ENCODE data around the gene PKMYT1. TPM values are rescaled to one million over a fixed set of nuclear protein-coding genes. Genes with fewer than 3 reads are reported as not detected.
"Not testable (repeated sequence)": the region's sequence is repeated elsewhere in the genome, so short reads cannot be mapped to it uniquely, and the experiment has no call there.

The PKMYT1 gene
- total and polyA plus RNA-seq, 5 donors from 2014 or later, result 1.5 to 7.2 (median 3.1) TPM

GRCh38 chr16:2938206-2938605 is 42.0 kb downstream of the PKMYT1 start:
- Histone ChIP-seq H3K4me3 (ENCODE audit: low read depth, low read length) (no peak overlapping the region), H3K27me3 (ENCODE audit: control insufficient read depth, insufficient read depth, low read length) (no peaks in the 10 kb centered on the region), H3K36me3 (ENCODE audit: control insufficient read depth, insufficient read depth, low read length) (peaks cover 53% of the 10 kb centered on the region), H3K27ac (ENCODE audit: insufficient read depth, low read length, poor library complexity, severe bottlenecking) (no peak overlapping the region), H3K9me3 (ENCODE audit: control insufficient read depth in 2 of 2, low read length in 2 of 2) (no peaks in the 10 kb centered on the region), H3K4me1 (ENCODE audit: control insufficient read depth, insufficient read depth, low read length, poor library complexity, severe bottlenecking) (no peaks in the 10 kb centered on the region)
- Mint-ChIP-seq H3K27ac (no peak overlapping the region), H3K4me3 (no peak overlapping the region), H3K27me3 (no peaks in the 10 kb centered on the region), H3K9me3 (no peaks in the 10 kb centered on the region), H3K4me1 (no peaks in the 10 kb centered on the region), H3K36me3 (peaks cover 26% of the 10 kb centered on the region)
- ATAC-seq (ENCODE audit: low read depth in 2 of 2), result no peak
- DNase-seq, result no peak

DNA sequence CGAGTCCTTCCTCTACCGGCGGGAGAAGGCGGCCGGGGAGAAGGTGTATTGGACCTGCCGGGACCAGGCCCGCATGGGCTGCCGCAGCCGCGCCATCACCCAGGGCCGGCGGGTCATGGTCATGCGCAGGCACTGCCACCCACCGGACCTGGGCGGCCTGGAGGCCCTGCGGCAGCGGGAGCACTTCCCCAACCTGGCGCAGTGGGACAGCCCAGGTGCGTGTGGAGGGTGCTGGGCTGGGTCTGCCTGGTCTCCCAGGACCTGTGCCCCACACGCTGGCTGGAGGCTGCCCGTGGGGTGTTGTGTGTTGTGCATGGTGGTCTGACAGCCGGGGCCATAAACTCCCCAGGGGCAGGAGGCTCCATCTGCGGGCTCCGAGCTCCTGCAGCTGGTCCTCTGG is 43.1 kb downstream of the PKMYT1 start:
- H3K27ac ChIP-seq (ENCODE audit: insufficient read depth, low read length, poor library complexity, severe bottlenecking), result no peak overlapping the region
- no peak overlapping the region for H3K4me3 Mint-ChIP-seq
- H3K9me3 ChIP-seq (ENCODE audit: control insufficient read depth in 2 of 2, low read length in 2 of 2), result no peaks in the 10 kb centered on the region
- ATAC-seq (ENCODE audit: low read depth in 2 of 2), result no peak
- no peaks in the 10 kb centered on the region for H3K27me3 Mint-ChIP-seq
- DNase-seq, result no peak
- no peaks in the 10 kb centered on the region for H3K4me1 Mint-ChIP-seq
- H3K4me3 ChIP-seq (ENCODE audit: low read depth, low read length), result no peak overlapping the region
- H3K27ac Mint-ChIP-seq, result no peak overlapping the region
- peaks cover 46% of the 10 kb centered on the region for H3K36me3 ChIP-seq (ENCODE audit: control insufficient read depth, insufficient read depth, low read length)
- peaks cover 19% of the 10 kb centered on the region for H3K36me3 Mint-ChIP-seq
- no peaks in the 10 kb centered on the region for H3K27me3 ChIP-seq (ENCODE audit: control insufficient read depth, insufficient read depth, low read length)
- no peaks in the 10 kb centered on the region for H3K9me3 Mint-ChIP-seq
- H3K4me1 ChIP-seq (ENCODE audit: control insufficient read depth, insufficient read depth, low read length, poor library complexity, severe bottlenecking), result no peaks in the 10 kb centered on the region

- Histone ChIP-seq H3K4me1 (ENCODE audit: control insufficient read depth, insufficient read depth, low read length, poor library complexity, severe bottlenecking) (no peaks in the 10 kb centered on the region), H3K36me3 (ENCODE audit: control insufficient read depth, insufficient read depth, low read length) (peaks cover 46% of the 10 kb centered on the region), H3K4me3 (ENCODE audit: low read depth, low read length) (no peak overlapping the region), H3K27ac (ENCODE audit: insufficient read depth, low read length, poor library complexity, severe bottlenecking) (no peak overlapping the region), H3K9me3 (ENCODE audit: control insufficient read depth in 2 of 2, low read length in 2 of 2) (no peaks in the 10 kb centered on the region), H3K27me3 (ENCODE audit: control insufficient read depth, insufficient read depth, low read length) (no peaks in the 10 kb centered on the region)
- Mint-ChIP-seq H3K9me3 (no peaks in the 10 kb centered on the region), H3K27me3 (no peaks in the 10 kb centered on the region), H3K27ac (no peak overlapping the region), H3K4me1 (no peaks in the 10 kb centered on the region), H3K4me3 (no peak overlapping the region), H3K36me3 (peaks cover 18% of the 10 kb centered on the region)
- no peak for ATAC-seq (ENCODE audit: low read depth in 2 of 2)
- DNase-seq, result no peak
Observed at GRCh38 chr16:2936436-2937011, 43.7 kb downstream of the PKMYT1 start.

- Histone ChIP-seq H3K27me3 (ENCODE audit: control insufficient read depth, insufficient read depth, low read length) (no peaks in the 10 kb centered on the region), H3K27ac (ENCODE audit: insufficient read depth, low read length, poor library complexity, severe bottlenecking) (no peak overlapping the region), H3K4me3 (ENCODE audit: low read depth, low read length) (no peak overlapping the region), H3K9me3 (ENCODE audit: control insufficient read depth in 2 of 2, low read length in 2 of 2) (no peaks in the 10 kb centered on the region), H3K4me1 (ENCODE audit: control insufficient read depth, insufficient read depth, low read length, poor library complexity, severe bottlenecking) (no peaks in the 10 kb centered on the region), H3K36me3 (ENCODE audit: control insufficient read depth, insufficient read depth, low read length) (peaks cover 26% of the 10 kb centered on the region)
- no peak for DNase-seq
- H3K27me3 Mint-ChIP-seq, result no peaks in the 10 kb centered on the region
- H3K9me3 Mint-ChIP-seq, result no peaks in the 10 kb centered on the region
- H3K36me3 Mint-ChIP-seq, result peaks cover 15% of the 10 kb centered on the region
- H3K27ac Mint-ChIP-seq, result no peak overlapping the region
- no peaks in the 10 kb centered on the region for H3K4me1 Mint-ChIP-seq
- ATAC-seq (ENCODE audit: low read depth in 2 of 2), result no peak
- no peak overlapping the region for H3K4me3 Mint-ChIP-seq
Observed at GRCh38 chr16:2934450-2934849, 45.8 kb downstream of the PKMYT1 start.

DNA sequence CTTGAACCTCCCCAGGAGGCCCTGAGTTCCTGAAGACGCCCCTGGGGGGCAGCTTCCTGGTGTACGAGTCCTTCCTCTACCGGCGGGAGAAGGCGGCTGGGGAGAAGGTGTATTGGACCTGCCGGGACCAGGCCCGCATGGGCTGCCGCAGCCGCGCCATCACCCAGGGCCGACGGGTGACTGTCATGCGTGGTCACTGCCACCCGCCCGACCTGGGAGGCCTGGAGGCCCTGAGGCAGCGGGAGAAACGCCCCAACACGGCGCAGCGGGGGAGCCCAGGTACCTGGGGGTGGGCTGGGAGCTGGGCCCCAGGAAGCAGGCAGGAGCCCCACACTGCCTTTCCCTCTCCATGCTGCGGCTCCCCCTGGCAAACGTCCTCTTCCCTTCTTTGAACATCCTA is 46.5 kb downstream of the PKMYT1 start:
- ATAC-seq (ENCODE audit: low read depth in 2 of 2), result no peak
- H3K4me1 Mint-ChIP-seq, result no peaks in the 10 kb centered on the region
- no peaks in the 10 kb centered on the region for H3K9me3 Mint-ChIP-seq
- no peaks in the 10 kb centered on the region for H3K4me1 ChIP-seq (ENCODE audit: control insufficient read depth, insufficient read depth, low read length, poor library complexity, severe bottlenecking)
- H3K27ac ChIP-seq (ENCODE audit: insufficient read depth, low read length, poor library complexity, severe bottlenecking), result no peak overlapping the region
- no peaks in the 10 kb centered on the region for H3K27me3 ChIP-seq (ENCODE audit: control insufficient read depth, insufficient read depth, low read length)
- H3K4me3 ChIP-seq (ENCODE audit: low read depth, low read length), result no peak overlapping the region
- no peak overlapping the region for H3K4me3 Mint-ChIP-seq
- H3K36me3 ChIP-seq (ENCODE audit: control insufficient read depth, insufficient read depth, low read length), result peaks cover 20% of the 10 kb centered on the region
- no peak for DNase-seq
- no peaks in the 10 kb centered on the region for H3K27me3 Mint-ChIP-seq
- peaks cover 14% of the 10 kb centered on the region for H3K36me3 Mint-ChIP-seq
- H3K9me3 ChIP-seq (ENCODE audit: control insufficient read depth in 2 of 2, low read length in 2 of 2), result no peaks in the 10 kb centered on the region
- H3K27ac Mint-ChIP-seq, result no peak overlapping the region

GRCh38 chr16:2933136-2933535 is 47.1 kb downstream of the PKMYT1 start:
- Histone ChIP-seq H3K27me3 (ENCODE audit: control insufficient read depth, insufficient read depth, low read length) (no peaks in the 10 kb centered on the region), H3K36me3 (ENCODE audit: control insufficient read depth, insufficient read depth, low read length) (peaks cover 18% of the 10 kb centered on the region), H3K9me3 (ENCODE audit: control insufficient read depth in 2 of 2, low read length in 2 of 2) (no peaks in the 10 kb centered on the region), H3K4me3 (ENCODE audit: low read depth, low read length) (no peak overlapping the region), H3K27ac (ENCODE audit: insufficient read depth, low read length, poor library complexity, severe bottlenecking) (no peak overlapping the region), H3K4me1 (ENCODE audit: control insufficient read depth, insufficient read depth, low read length, poor library complexity, severe bottlenecking) (no peaks in the 10 kb centered on the region)
- Mint-ChIP-seq H3K36me3 (peaks cover 14% of the 10 kb centered on the region), H3K27me3 (no peaks in the 10 kb centered on the region), H3K4me3 (no peak overlapping the region), H3K27ac (no peak overlapping the region), H3K4me1 (no peaks in the 10 kb centered on the region), H3K9me3 (no peaks in the 10 kb centered on the region)
- DNase-seq, result no peak
- no peak for ATAC-seq (ENCODE audit: low read depth in 2 of 2)

- H3K9me3 Mint-ChIP-seq, result not testable (repeated sequence)
Observed at GRCh38 chr16:2931231-2931914, 48.9 kb downstream of the PKMYT1 start.

DNA sequence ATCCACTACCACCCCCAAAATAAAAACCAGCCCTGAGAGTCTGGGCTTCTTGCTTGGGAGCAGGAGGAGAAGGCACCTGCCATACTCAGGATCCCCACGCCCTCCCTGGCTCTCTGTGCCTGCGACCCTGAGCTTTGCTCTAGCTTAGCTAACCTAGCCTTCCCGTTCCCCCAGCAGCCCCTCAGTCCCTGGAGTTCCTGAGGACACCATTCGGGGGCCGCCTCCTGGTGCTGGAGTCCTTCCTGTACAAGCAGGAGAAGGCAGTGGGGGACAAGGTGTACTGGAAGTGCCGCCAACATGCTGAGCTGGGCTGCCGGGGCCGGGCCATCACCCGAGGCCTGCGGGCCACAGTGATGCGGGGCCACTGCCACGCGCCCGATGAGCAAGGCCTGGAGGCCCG is 50.0 kb downstream of the PKMYT1 start:
- ATAC-seq (ENCODE audit: low read depth in 2 of 2), result no peak
- Mint-ChIP-seq H3K27ac (no peak overlapping the region), H3K4me1 (peaks cover 4 to 13% (median 13%) of the 10 kb centered on the region in 4 donors), H3K9me3 (no peaks in the 10 kb centered on the region), H3K27me3 (no peaks in the 10 kb centered on the region), H3K4me3 (no peak overlapping the region), H3K36me3 (peaks cover 10% of the 10 kb centered on the region)
- Histone ChIP-seq H3K4me3 (ENCODE audit: low read depth, low read length) (no peak overlapping the region), H3K27me3 (ENCODE audit: control insufficient read depth, insufficient read depth, low read length) (no peaks in the 10 kb centered on the region), H3K4me1 (ENCODE audit: control insufficient read depth, insufficient read depth, low read length, poor library complexity, severe bottlenecking) (peaks cover 10% of the 10 kb centered on the region), H3K9me3 (ENCODE audit: control insufficient read depth in 2 of 2, low read length in 2 of 2) (no peaks in the 10 kb centered on the region), H3K27ac (ENCODE audit: insufficient read depth, low read length, poor library complexity, severe bottlenecking) (no peak overlapping the region), H3K36me3 (ENCODE audit: control insufficient read depth, insufficient read depth, low read length) (peaks cover 8% of the 10 kb centered on the region)
- DNase-seq, result no peak

More at GRCh38 chr16:2931231-2931914, 48.9 kb downstream of the PKMYT1 start:
- not testable (repeated sequence) for H3K27me3 ChIP-seq (ENCODE audit: control insufficient read depth, insufficient read depth, low read length); H3K4me3 Mint-ChIP-seq; ATAC-seq (ENCODE audit: low read depth in 2 of 2); H3K27me3 Mint-ChIP-seq; H3K27ac Mint-ChIP-seq; H3K27ac ChIP-seq (ENCODE audit: insufficient read depth, low read length, poor library complexity, severe bottlenecking); DNase-seq; H3K36me3 ChIP-seq (ENCODE audit: control insufficient read depth, insufficient read depth, low read length); H3K9me3 ChIP-seq (ENCODE audit: control insufficient read depth in 2 of 2, low read length in 2 of 2); H3K4me3 ChIP-seq (ENCODE audit: low read depth, low read length)
- Mint-ChIP-seq H3K4me1 (peaks cover 4 to 13% (median 12%) of the 10 kb centered on the region in 4 donors), H3K36me3 (peaks cover 14% of the 10 kb centered on the region)
- H3K4me1 ChIP-seq (ENCODE audit: control insufficient read depth, insufficient read depth, low read length, poor library complexity, severe bottlenecking), result peaks cover 10% of the 10 kb centered on the region
